Thyroid gland (tissue), 4 donors: ENCODE data around the gene RPS6KA5.

Experiments used
- CTCF ChIP-seq, 6 experiments: fragments of 200-600 bp in 3 of 6; fragments of 450-650 bp in 3 of 6; sonication (generic) in 3 of 6; IDR thresholded peaks; one replicate each; pipeline ENCODE4 v1.5.1; 2016 to 2019; ENCODE audit warnings: antibody characterized with exemption in 6 of 6, mild to moderate bottlenecking in 2 of 6, inconsistent platforms in 1 of 6, moderate library complexity in 1 of 6
- POLR2A ChIP-seq, 2 donors: fragments of 450-650 bp; IDR thresholded peaks; one replicate each; pipeline ENCODE4 v1.6.1; 2017; ENCODE audit warnings: antibody characterized with exemption in 2 of 2, mild to moderate bottlenecking in 2 of 2, moderate library complexity in 1 of 2

GRCh38 chr14:90891326-90891725 is 169.1 kb downstream of the RPS6KA5 start:
- TF ChIP-seq POLR2A (IDR thresholded peaks at IDR 0.05) (no peak), CTCF (IDR thresholded peaks at IDR 0.05) (no peak)
